Mammary epithelial cell (primary cell): ENCODE data around the gene TAF15.

Experiments used
- CTCF ChIP-seq, 2 donors: IDR thresholded peaks in 1 of 2; conservative IDR thresholded peaks in 1 of 2; 2 replicates each; pipeline ENCODE4 v1.5.1; 2011 to 2012; ENCODE audit warnings: inconsistent platforms in 2 of 2, low read length in 2 of 2, mild to moderate bottlenecking in 2 of 2, control low read depth in 1 of 2, low read depth in 1 of 2; ENCODE audit not compliant: insufficient read depth in 1 of 2; ENCODE audit errors: extremely low read depth in 1 of 2
- EZH2 ChIP-seq: IDR thresholded peaks from 2 replicates; pipeline ENCODE4 v1.6.1; 2012; ENCODE audit warnings: low read length, inconsistent platforms, borderline replicate concordance

DNA sequence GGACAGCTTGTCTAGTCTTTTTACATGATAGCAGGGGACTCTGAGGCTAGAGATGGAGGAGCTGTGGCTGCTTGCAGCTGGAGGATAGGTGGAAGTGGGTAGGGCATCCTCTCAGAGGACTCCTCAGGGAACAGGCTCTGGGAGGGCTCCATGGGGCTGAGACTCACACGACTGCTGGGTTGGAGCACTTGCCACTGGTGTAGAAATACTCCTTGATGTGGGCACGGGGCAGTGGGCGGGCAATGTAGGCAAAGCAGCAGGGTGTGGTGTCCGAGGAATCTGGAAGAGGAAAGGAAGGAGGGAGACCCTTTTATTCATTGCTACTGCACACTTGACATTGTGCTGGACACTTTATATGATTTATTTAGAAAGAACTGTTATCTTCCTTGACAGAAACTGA is 69.1 kb downstream of the TAF15 start:
- TF ChIP-seq CTCF (conservative IDR thresholded peaks at IDR 0.05 in 1 of 2, IDR thresholded peaks at IDR 0.05 in 1 of 2; ENCODE audit: extremely low read depth in 1 of 2, insufficient read depth in 1 of 2, low read depth in 1 of 2, low read length in 2 of 2) (no peak), EZH2 (no peak)
